GM12801 (cell line): ENCODE data around the gene SERPINB6.

Source experiments
- CTCF ChIP-seq: IDR thresholded peaks from one replicate; pipeline ENCODE4 v1.5.1; 2011; ENCODE audit warnings: control low read depth; ENCODE audit not compliant: insufficient read length; ENCODE audit errors: extremely low read depth

SERPINB6 gene

GRCh38 chr6:2956930-2957685 lies 14.3 kb downstream of the SERPINB6 start:
- no peak for TF ChIP-seq CTCF

GRCh38 chr6:2953098-2953497 lies 18.3 kb downstream of the SERPINB6 start:
- TF ChIP-seq CTCF, result no peak

GRCh38 chr6:2952557-2953095 lies 18.7 kb downstream of the SERPINB6 start:
- TF ChIP-seq CTCF, result no peak

- no peak for TF ChIP-seq CTCF
Observed at GRCh38 chr6:2951728-2952127, 19.6 kb downstream of the SERPINB6 start.

- TF ChIP-seq CTCF, result no peak
Observed at GRCh38 chr6:2950713-2951112, 20.7 kb downstream of the SERPINB6 start.

- no peak for TF ChIP-seq CTCF
Observed at GRCh38 chr6:2949536-2950083, 21.8 kb downstream of the SERPINB6 start.

GRCh38 chr6:2949121-2949520 lies 22.2 kb downstream of the SERPINB6 start:
- TF ChIP-seq CTCF, result no peak
